Smooth muscle cell of bladder (primary cell): Measurements from ENCODE around the gene HLA-DRB1. TPM values are rescaled to one million over a fixed set of nuclear protein-coding genes. Genes with fewer than 3 reads are reported as not detected.

Experiments used
- total RNA-seq: library from RNA; depleted of rRNA; stranded (reverse); fragments of >200 nt; gene quantifications from 2 replicates; pipeline ENCODE4 v1.2.3, GENCODE V29; 2014

HLA-DRB1 gene
- total RNA-seq, result not detected in 2 replicates

GRCh38 chr6:32589596-32590449 is at the start of gene HLA-DRB1:
TSS of gene HLA-DRB1 (minus strand) at chr6:32589848. CDS start at chr6:32589742, 106 bp downstream.

GRCh38 chr6:32637219-32637880 is 47.7 kb upstream of the HLA-DRB1 start, which contains the start of gene HLA-DQA1:
TSS of gene HLA-DQA1 (plus strand) at chr6:32637406. CDS start at chr6:32637459, 53 bp downstream.

GRCh38 chr6:32529697-32530430 is 59.8 kb downstream of the HLA-DRB1 start, which contains the start of gene HLA-DRB5:
TSS of gene HLA-DRB5 (minus strand) at chr6:32530287. CDS start at chr6:32530224, 63 bp downstream.

Other genes starting within 250 kb of the HLA-DRB1 start
- gene TSBP1, start 217.9 kb downstream of the HLA-DRB1 start, total RNA-seq, result not detected in 2 replicates
- not detected in 2 replicates for gene BTNL2, start 182.7 kb downstream of the HLA-DRB1 start, total RNA-seq
- 0.09 TPM in 1 of 2 replicates, not detected in the other for gene HLA-DRA, start 150.0 kb downstream of the HLA-DRB1 start, total RNA-seq
- gene HLA-DRB5, start 59.6 kb downstream of the HLA-DRB1 start, total RNA-seq, result not detected in 2 replicates
- not detected in 2 replicates for gene HLA-DQA1, start 47.6 kb upstream of the HLA-DRB1 start, total RNA-seq
- gene HLA-DQB1, start 76.8 kb upstream of the HLA-DRB1 start, total RNA-seq, result not detected in 2 replicates
- not detected in 2 replicates for gene HLA-DQA2, start 151.5 kb upstream of the HLA-DRB1 start, total RNA-seq
- not detected in 2 replicates for gene HLA-DQB2, start 173.7 kb upstream of the HLA-DRB1 start, total RNA-seq
- 0.09 and 0.14 TPM in 2 replicates for gene HLA-DOB, start 227.2 kb upstream of the HLA-DRB1 start, total RNA-seq
- gene TAP2, start 248.9 kb upstream of the HLA-DRB1 start, total RNA-seq, result 15.8 and 21.7 TPM in 2 replicates